Nephron (organoid): ENCODE data around the gene C12orf60.
A peak's percentile ranks its signal among the peaks of the same experiment; 100 is the strongest.

Source experiments
- H3K27ac Mint-ChIP-seq, 3 experiments: 2 replicates each; pipeline ENCODE4 v1.8.0; 2020; ENCODE audit warnings: mixed read lengths in 3 of 3, mild to moderate bottlenecking in 2 of 3, moderate library complexity in 1 of 3
- H3K27me3 Mint-ChIP-seq: 2 replicates; pipeline ENCODE4 v1.8.0; 2021; ENCODE audit warnings: low read depth, mild to moderate bottlenecking, moderate library complexity, mixed read lengths
- H3K36me3 Mint-ChIP-seq: 2 replicates; pipeline ENCODE4 v1.8.0; 2020; ENCODE audit warnings: low read depth, mixed read lengths
- H3K4me1 Mint-ChIP-seq: 2 replicates; pipeline ENCODE4 v1.8.0; 2020; ENCODE audit warnings: mixed read lengths
- H3K4me3 Mint-ChIP-seq, 3 experiments: 2 replicates each; pipeline ENCODE4 v1.8.0; 2020; ENCODE audit warnings: mild to moderate bottlenecking in 3 of 3, mixed read lengths in 3 of 3, moderate library complexity in 2 of 3
- H3K9me3 Mint-ChIP-seq: 2 replicates; pipeline ENCODE4 v1.8.0; 2020; ENCODE audit warnings: mixed read lengths
- CTCF ChIP-seq, 3 experiments: fragments of 200-600 bp; sonication (generic); IDR thresholded peaks; one replicate each; pipeline ENCODE4 v1.5.0; 2021; ENCODE audit warnings: antibody characterized with exemption in 3 of 3; ENCODE audit not compliant: unreplicated experiment in 3 of 3

The C12orf60 gene

GRCh38 chr12:14775636-14775980, 27.9 kb upstream of the C12orf60 start:
- Mint-ChIP-seq H3K4me1 (peaks cover 38% of the 10 kb centered on the region), H3K27ac (peak overlapping the region; percentile 95 to 100 (median 98)), H3K4me3 (peak overlapping the region; percentile 95 to 99 (median 97)), H3K9me3 (no peaks in the 10 kb centered on the region), H3K27me3 (no peaks in the 10 kb centered on the region), H3K36me3 (no peaks in the 10 kb centered on the region)
- TF ChIP-seq CTCF (IDR thresholded peaks at IDR 0.05; ENCODE audit: unreplicated experiment in 3 of 3): no peak

GRCh38 chr12:14776236-14776961, 27.1 kb upstream of the C12orf60 start:
- peaks cover 33% of the 10 kb centered on the region for H3K4me1 Mint-ChIP-seq
- H3K9me3 Mint-ChIP-seq: no peaks in the 10 kb centered on the region
- H3K36me3 Mint-ChIP-seq: no peaks in the 10 kb centered on the region
- peak overlapping the region; percentile 95 to 99 (median 97) for H3K4me3 Mint-ChIP-seq
- TF ChIP-seq CTCF (IDR thresholded peaks at IDR 0.05; ENCODE audit: unreplicated experiment in 3 of 3): peak; percentile 16 to 33 (median 32)
- H3K27me3 Mint-ChIP-seq: no peaks in the 10 kb centered on the region
- peak overlapping the region; percentile 95 to 100 (median 98) for H3K27ac Mint-ChIP-seq

GRCh38 chr12:14777271-14777670, 26.2 kb upstream of the C12orf60 start:
- no peaks in the 10 kb centered on the region for H3K36me3 Mint-ChIP-seq
- no peaks in the 10 kb centered on the region for H3K9me3 Mint-ChIP-seq

GRCh38 chr12:14779834-14780233, 23.6 kb upstream of the C12orf60 start:
- H3K4me3 Mint-ChIP-seq: no peak overlapping the region
- H3K27ac Mint-ChIP-seq: peak overlapping the region in 1 of 3 experiments; percentile 2
- H3K36me3 Mint-ChIP-seq: peaks cover 10% of the 10 kb centered on the region
- no peak for TF ChIP-seq CTCF (IDR thresholded peaks at IDR 0.05; ENCODE audit: unreplicated experiment in 3 of 3)
- H3K9me3 Mint-ChIP-seq: no peaks in the 10 kb centered on the region
- H3K4me1 Mint-ChIP-seq: peaks cover 21% of the 10 kb centered on the region
- H3K27me3 Mint-ChIP-seq: no peaks in the 10 kb centered on the region

More at GRCh38 chr12:14777271-14777670, 26.2 kb upstream of the C12orf60 start:
- peak overlapping the region in 1 of 3 experiments; percentile 95 for H3K4me3 Mint-ChIP-seq
- H3K27me3 Mint-ChIP-seq: no peaks in the 10 kb centered on the region
- H3K4me1 Mint-ChIP-seq: peaks cover 27% of the 10 kb centered on the region
- H3K27ac Mint-ChIP-seq: peak overlapping the region in 2 of 3 experiments; percentile 95 to 100
- TF ChIP-seq CTCF (IDR thresholded peaks at IDR 0.05; ENCODE audit: unreplicated experiment in 3 of 3): no peak

GRCh38 chr12:14780859-14781258, 22.6 kb upstream of the C12orf60 start:
- H3K27ac Mint-ChIP-seq: no peak overlapping the region
- H3K36me3 Mint-ChIP-seq: peaks cover 17% of the 10 kb centered on the region
- no peaks in the 10 kb centered on the region for H3K27me3 Mint-ChIP-seq
- no peak overlapping the region for H3K4me3 Mint-ChIP-seq
- no peak for TF ChIP-seq CTCF (IDR thresholded peaks at IDR 0.05; ENCODE audit: unreplicated experiment in 3 of 3)
- no peaks in the 10 kb centered on the region for H3K9me3 Mint-ChIP-seq
- H3K4me1 Mint-ChIP-seq: peaks cover 13% of the 10 kb centered on the region

GRCh38 chr12:14781563-14781962, 21.9 kb upstream of the C12orf60 start:
- H3K9me3 Mint-ChIP-seq: no peaks in the 10 kb centered on the region

More at GRCh38 chr12:14781563-14781962, 21.9 kb upstream of the C12orf60 start:
- Mint-ChIP-seq H3K36me3 (peaks cover 18% of the 10 kb centered on the region), H3K27ac (no peak overlapping the region), H3K4me1 (peaks cover 6% of the 10 kb centered on the region), H3K27me3 (no peaks in the 10 kb centered on the region), H3K4me3 (no peak overlapping the region)
- no peak for TF ChIP-seq CTCF (IDR thresholded peaks at IDR 0.05; ENCODE audit: unreplicated experiment in 3 of 3)
